Measurements from ENCODE around the gene TNRC6B. TPM values are rescaled to one million over a fixed set of nuclear protein-coding genes. Genes with fewer than 3 reads are reported as not detected.

The TNRC6B gene
- total and polyA plus RNA-seq, 2 of the 13 experiments (the other 11 are each of a cell fraction or from before 2014, with no cell fraction given) = 8.9 to 13.2 TPM

- intact Hi-C loops (cut with micrococcal nuclease; ENCODE audit: unreplicated experiment) (no loop called here), in situ Hi-C loops (cut with HindIII; ENCODE audit: extremely low pct_ligation_motif_present, low pct_unique_long_range_greater_than_20kb) (no loop called here)
- Histone ChIP-seq H3K79me2 (ENCODE audit: insufficient read depth, low read length) (peaks cover 50% of the 10 kb centered on the region), H3K4me1 (ENCODE audit: insufficient read depth, low read length) (no peaks in the 10 kb centered on the region), H3K9me3 (ENCODE audit: low read length) (no peaks in the 10 kb centered on the region), H3K36me3 (replicated peaks in 1 of 2; ENCODE audit: control insufficient read depth in 1 of 2, insufficient read depth in 2 of 2, low read length in 2 of 2) (peaks cover 5 to 11% of the 10 kb centered on the region in 2 experiments; a peak in 3 of 5 replicates), H3K27ac (ENCODE audit: extremely low read length, insufficient read depth, low read length) (no peak overlapping the region), H3K27me3 (ENCODE audit: control insufficient read depth in 1 of 2, insufficient read depth in 2 of 2, low read length in 2 of 2) (no peaks in the 10 kb centered on the region), H2AFZ (ENCODE audit: low read length) (no peak overlapping the region), H3K4me3 (replicated peaks in 1 of 3; ENCODE audit: insufficient read depth in 1 of 3, low read depth in 2 of 3, low read length in 3 of 3) (no peak overlapping the region), H3K4me2 (ENCODE audit: low read depth, low read length) (no peak overlapping the region), H4K20me1 (ENCODE audit: insufficient read depth, low read length) (peaks cover 17% of the 10 kb centered on the region), H3K9ac (ENCODE audit: insufficient read depth, low read depth, low read length) (no peak overlapping the region)
- DNase-seq (ENCODE audit: low spot score) (no peak), FAIRE-seq (no peak), ATAC-seq (no peak)
- ChIA-PET CTCF (ENCODE audit: low intra/inter-chr PET ratio, low total read pairs) (no interaction called here), POLR2A (no interaction called here)
- BruUV-seq (replicated peaks) = no TSS peak
- WGBS (ENCODE audit: low lambda C conversion rate) = 94% methylated on average over 4 of the region's 4 CpGs
- no peak for TF ChIP-seq NFIB (CRISPR knock-in tag; IDR thresholded peaks at IDR 0.05; ENCODE audit: borderline replicate concordance)
- TF ChIP-seq ZNF570 (CRISPR knock-in tag; IDR thresholded peaks at IDR 0.05; ENCODE audit: borderline replicate concordance) = no peak
- TF ChIP-seq ZFYVE20 (CRISPR knock-in tag; IDR thresholded peaks at IDR 0.05; ENCODE audit: borderline replicate concordance, low read depth) = no peak
- no peak for TF ChIP-seq CBX2 (IDR thresholded peaks at IDR 0.05; ENCODE audit: low read depth, low read length)
- no peak for TF ChIP-seq CBX2 (CRISPR knock-in tag; IDR thresholded peaks at IDR 0.05; ENCODE audit: low read depth)
- TF ChIP-seq ZFP82 (CRISPR knock-in tag; IDR thresholded peaks at IDR 0.05; ENCODE audit: borderline replicate concordance) = no peak
- no peak for TF ChIP-seq SALL2 (CRISPR knock-in tag; IDR thresholded peaks at IDR 0.05)
- TF ChIP-seq, protein P1, sequence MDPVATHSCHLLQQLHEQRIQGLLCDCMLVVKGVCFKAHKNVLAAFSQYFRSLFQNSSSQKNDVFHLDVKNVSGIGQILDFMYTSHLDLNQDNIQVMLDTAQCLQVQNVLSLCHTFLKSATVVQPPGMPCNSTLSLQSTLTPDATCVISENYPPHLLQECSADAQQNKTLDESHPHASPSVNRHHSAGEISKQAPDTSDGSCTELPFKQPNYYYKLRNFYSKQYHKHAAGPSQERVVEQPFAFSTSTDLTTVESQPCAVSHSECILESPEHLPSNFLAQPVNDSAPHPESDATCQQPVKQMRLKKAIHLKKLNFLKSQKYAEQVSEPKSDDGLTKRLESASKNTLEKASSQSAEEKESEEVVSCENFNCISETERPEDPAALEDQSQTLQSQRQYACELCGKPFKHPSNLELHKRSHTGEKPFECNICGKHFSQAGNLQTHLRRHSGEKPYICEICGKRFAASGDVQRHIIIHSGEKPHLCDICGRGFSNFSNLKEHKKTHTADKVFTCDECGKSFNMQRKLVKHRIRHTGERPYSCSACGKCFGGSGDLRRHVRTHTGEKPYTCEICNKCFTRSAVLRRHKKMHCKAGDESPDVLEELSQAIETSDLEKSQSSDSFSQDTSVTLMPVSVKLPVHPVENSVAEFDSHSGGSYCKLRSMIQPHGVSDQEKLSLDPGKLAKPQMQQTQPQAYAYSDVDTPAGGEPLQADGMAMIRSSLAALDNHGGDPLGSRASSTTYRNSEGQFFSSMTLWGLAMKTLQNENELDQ (CRISPR knock-in tag; IDR thresholded peaks at IDR 0.05; ENCODE audit: borderline replicate concordance) = no peak
- no peak for TF ChIP-seq NCOA5 (CRISPR knock-in tag; IDR thresholded peaks at IDR 0.05)
- no peak for TF ChIP-seq ZFAT (CRISPR knock-in tag; conservative IDR thresholded peaks at IDR 0.05)
- no peak for TF ChIP-seq ERF (CRISPR knock-in tag; IDR thresholded peaks at IDR 0.05)
- TF ChIP-seq MIER3 (CRISPR knock-in tag; IDR thresholded peaks at IDR 0.05; ENCODE audit: borderline replicate concordance) = no peak
- TF ChIP-seq, protein P2, sequence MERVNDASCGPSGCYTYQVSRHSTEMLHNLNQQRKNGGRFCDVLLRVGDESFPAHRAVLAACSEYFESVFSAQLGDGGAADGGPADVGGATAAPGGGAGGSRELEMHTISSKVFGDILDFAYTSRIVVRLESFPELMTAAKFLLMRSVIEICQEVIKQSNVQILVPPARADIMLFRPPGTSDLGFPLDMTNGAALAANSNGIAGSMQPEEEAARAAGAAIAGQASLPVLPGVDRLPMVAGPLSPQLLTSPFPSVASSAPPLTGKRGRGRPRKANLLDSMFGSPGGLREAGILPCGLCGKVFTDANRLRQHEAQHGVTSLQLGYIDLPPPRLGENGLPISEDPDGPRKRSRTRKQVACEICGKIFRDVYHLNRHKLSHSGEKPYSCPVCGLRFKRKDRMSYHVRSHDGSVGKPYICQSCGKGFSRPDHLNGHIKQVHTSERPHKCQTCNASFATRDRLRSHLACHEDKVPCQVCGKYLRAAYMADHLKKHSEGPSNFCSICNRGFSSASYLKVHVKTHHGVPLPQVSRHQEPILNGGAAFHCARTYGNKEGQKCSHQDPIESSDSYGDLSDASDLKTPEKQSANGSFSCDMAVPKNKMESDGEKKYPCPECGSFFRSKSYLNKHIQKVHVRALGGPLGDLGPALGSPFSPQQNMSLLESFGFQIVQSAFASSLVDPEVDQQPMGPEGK (CRISPR knock-in tag; IDR thresholded peaks at IDR 0.05) = no peak
- TF ChIP-seq ZBTB33 (CRISPR knock-in tag; IDR thresholded peaks at IDR 0.05) = no peak
- no peak for TF ChIP-seq KDM5A (IDR thresholded peaks at IDR 0.05; ENCODE audit: borderline replicate concordance, low read length)
- TF ChIP-seq BORCS8-MEF2B (CRISPR knock-in tag; IDR thresholded peaks at IDR 0.05) = no peak
- no peak for TF ChIP-seq ZMYM3 (CRISPR knock-in tag; IDR thresholded peaks at IDR 0.05)
Measured at GRCh38 chr22:40236131-40236665, 58.5 kb downstream of the TNRC6B start.
